CD8-positive, alpha-beta memory T cell (primary cell): ENCODE measurements around the gene RPE65. TPM values are rescaled to one million over a fixed set of nuclear protein-coding genes. Genes with fewer than 3 reads are reported as not detected.

Experiments used
- CTCF ChIA-PET: fragments of 350-600 bp; sonication (Branson Sonifier 250); formaldehyde crosslinking; loops from one replicate; lab custom pipeline; 2021; ENCODE audit warnings: antibody characterized with exemption; lab: Charles Lee
- POLR2A ChIA-PET: fragments of 350-600 bp; sonication (Branson Sonifier 250); formaldehyde crosslinking; loops from one replicate; lab custom pipeline; 2021; ENCODE audit warnings: antibody characterized with exemption; lab: Charles Lee
- DNase-seq, 5 donors: peaks; one replicate each; pipeline versions ENCODE4 v3.0.0 to v3.0.0-alpha.2; 2020 to 2022; ENCODE audit warnings: mixed read lengths in 1 of 5
- H3K27ac ChIP-seq: one replicate; pipeline ENCODE4 v1.7.0; 2013; ENCODE audit warnings: low read depth, mild to moderate bottlenecking, low read length, moderate library complexity
- H3K27me3 ChIP-seq: 2 replicates; pipeline ENCODE4 v1.7.0; 2013; ENCODE audit warnings: low read length, mild to moderate bottlenecking; ENCODE audit not compliant: insufficient read depth, poor library complexity, severe bottlenecking
- H3K36me3 ChIP-seq: 2 replicates; pipeline ENCODE4 v1.7.0; 2013; ENCODE audit warnings: mild to moderate bottlenecking, low read length, moderate library complexity; ENCODE audit not compliant: insufficient read depth
- H3K4me1 ChIP-seq: 2 replicates; pipeline ENCODE4 v1.7.0; 2013; ENCODE audit warnings: mild to moderate bottlenecking, low read length, moderate library complexity; ENCODE audit not compliant: insufficient read depth
- H3K4me3 ChIP-seq: 2 replicates; pipeline ENCODE4 v1.7.0; 2013; ENCODE audit warnings: mild to moderate bottlenecking, low read length
- H3K9me3 ChIP-seq: 2 replicates; pipeline ENCODE4 v1.7.0; 2013; ENCODE audit warnings: mild to moderate bottlenecking, low read length
- H3K27ac Mint-ChIP-seq, 8 donors: one replicate each; pipeline ENCODE4 v1.8.0; 2020 to 2021; ENCODE audit warnings: mixed read lengths in 8 of 8, mild to moderate bottlenecking in 6 of 8, inconsistent platforms in 3 of 8, moderate library complexity in 3 of 8
- H3K27me3 Mint-ChIP-seq, 2 donors: one replicate each; pipeline ENCODE4 v1.8.0; 2020 to 2021; ENCODE audit warnings: mixed read lengths in 2 of 2, mild to moderate bottlenecking in 1 of 2, moderate library complexity in 1 of 2
- H3K36me3 Mint-ChIP-seq, 3 donors: one replicate each; pipeline ENCODE4 v1.8.0; 2020 to 2021; ENCODE audit warnings: mixed read lengths in 3 of 3, inconsistent platforms in 1 of 3, mild to moderate bottlenecking in 1 of 3
- H3K4me1 Mint-ChIP-seq, 3 donors: one replicate each; pipeline ENCODE4 v1.8.0; 2020 to 2021; ENCODE audit warnings: mixed read lengths in 3 of 3, inconsistent platforms in 1 of 3, mild to moderate bottlenecking in 1 of 3
- H3K4me3 Mint-ChIP-seq, 7 donors: one replicate each; pipeline ENCODE4 v1.8.0; 2020 to 2021; ENCODE audit warnings: mixed read lengths in 7 of 7, mild to moderate bottlenecking in 6 of 7, moderate library complexity in 4 of 7, inconsistent platforms in 2 of 7
- H3K9me3 Mint-ChIP-seq, 5 donors: one replicate each; pipeline ENCODE4 v1.8.0; 2020 to 2022; ENCODE audit warnings: mixed read lengths in 5 of 5, mild to moderate bottlenecking in 3 of 5, moderate library complexity in 2 of 5, inconsistent platforms in 1 of 5
- polyA plus RNA-seq: library from polyadenylated mRNA; unstranded; fragments of 300-500 nt; fragmentation: Illumina TruSeq; gene quantifications from one replicate; pipeline ENCODE4 v1.2.3, GENCODE V29; 2021
- total RNA-seq, 2 experiments: library from RNA; stranded (reverse); gene quantifications; one replicate each; pipeline ENCODE4 v1.2.3, GENCODE V29; 2021

Gene RPE65
- total and polyA plus RNA-seq, 3 experiments from 2014 or later: not detected

DNA sequence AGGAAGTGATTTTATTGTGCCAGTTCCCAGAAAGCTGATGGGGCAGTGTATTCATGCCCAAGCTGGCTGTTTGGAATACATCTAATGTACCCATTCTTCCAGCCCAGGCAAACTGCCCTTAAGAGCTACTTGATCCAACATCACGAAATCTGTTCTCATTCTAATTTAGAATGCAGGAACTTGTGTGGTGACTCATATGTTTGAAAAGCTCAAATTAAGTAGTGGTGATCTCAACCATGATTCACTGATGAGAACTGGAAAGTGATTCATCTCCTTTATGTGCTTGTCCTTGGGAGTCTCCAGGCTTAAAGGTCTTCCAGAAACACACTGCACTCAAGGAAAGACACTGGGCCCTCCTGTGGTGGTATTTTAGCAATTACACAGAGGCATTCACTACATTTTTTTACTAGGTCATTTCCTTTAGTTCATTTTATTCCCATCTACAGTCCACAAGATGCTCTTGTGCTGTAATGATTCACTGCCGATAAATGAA is 65.4 kb downstream of the RPE65 start:
- Mint-ChIP-seq H3K9me3 (peaks cover 0 to 3% (median 2%) of the 10 kb centered on the region in 5 donors), H3K36me3 (no peaks in the 10 kb centered on the region), H3K4me3 (peak overlapping the region in 1 of 7 donors; percentile 9), H3K27ac (no peak overlapping the region), H3K27me3 (peaks cover 0 to 3% of the 10 kb centered on the region in 2 donors), H3K4me1 (no peaks in the 10 kb centered on the region)
- no peaks in the 10 kb centered on the region for H3K27me3 ChIP-seq
- no peaks in the 10 kb centered on the region for H3K36me3 ChIP-seq
- no peak for DNase-seq
- H3K4me1 ChIP-seq: no peaks in the 10 kb centered on the region
- H3K4me3 ChIP-seq: no peak overlapping the region
- ChIA-PET CTCF (no interaction called here), POLR2A (no interaction called here)
- no peaks in the 10 kb centered on the region for H3K9me3 ChIP-seq
- H3K27ac ChIP-seq: no peak overlapping the region

DNA sequence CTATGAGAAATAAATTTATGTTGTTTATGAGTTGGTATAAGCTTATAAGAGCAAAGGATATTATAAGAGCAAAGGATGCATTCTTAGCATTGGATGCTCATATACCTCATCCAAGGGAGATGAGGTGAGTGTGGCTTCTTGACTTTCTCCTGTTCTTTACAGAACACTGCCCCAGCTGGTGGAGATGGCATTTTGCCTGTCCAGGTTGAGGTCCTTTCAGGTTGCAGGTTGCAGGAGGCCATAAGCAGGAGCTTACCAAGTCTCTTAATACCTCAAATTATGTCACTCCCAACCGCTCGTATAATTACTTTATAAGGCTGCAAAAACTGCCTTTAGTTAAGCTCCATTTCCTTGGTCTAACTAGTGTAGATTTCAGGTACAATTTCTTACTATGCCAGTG is 66.7 kb downstream of the RPE65 start:
- Mint-ChIP-seq H3K27ac (no peak overlapping the region), H3K27me3 (peaks cover 0 to 3% of the 10 kb centered on the region in 2 donors), H3K4me1 (no peaks in the 10 kb centered on the region), H3K4me3 (no peak overlapping the region), H3K36me3 (no peaks in the 10 kb centered on the region), H3K9me3 (peaks cover 0 to 3% (median 2%) of the 10 kb centered on the region in 5 donors)
- H3K9me3 ChIP-seq: no peaks in the 10 kb centered on the region
- no peaks in the 10 kb centered on the region for H3K27me3 ChIP-seq
- POLR2A ChIA-PET: no interaction called here
- H3K36me3 ChIP-seq: no peaks in the 10 kb centered on the region
- DNase-seq: no peak
- no peak overlapping the region for H3K4me3 ChIP-seq
- CTCF ChIA-PET: interaction anchor here (0.7 kb wide), 1 partner anchor 23 kb away, joined by 3 read pairs; no protein-coding TSS in a partner anchor
- no peak overlapping the region for H3K27ac ChIP-seq
- H3K4me1 ChIP-seq: no peaks in the 10 kb centered on the region

DNA sequence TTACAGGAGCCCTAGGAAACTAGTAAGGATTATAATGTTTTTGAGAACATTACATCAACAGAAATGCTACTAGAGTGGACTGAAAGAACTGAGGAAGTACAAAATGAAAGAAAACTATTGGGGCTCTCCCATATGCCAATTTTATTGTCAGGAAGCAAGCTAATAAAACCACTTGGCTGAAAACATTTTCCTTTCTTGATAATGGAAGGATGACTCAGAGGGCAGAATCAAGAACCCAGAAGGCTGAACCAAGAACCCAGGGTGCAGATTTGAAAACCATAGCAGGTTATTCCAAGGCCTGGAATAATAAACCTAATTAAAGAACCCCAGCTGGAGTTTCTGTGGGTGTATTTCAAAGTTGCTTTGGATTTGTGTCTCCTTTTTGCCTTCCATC is 70.7 kb downstream of the RPE65 start:
- H3K9me3 ChIP-seq: no peaks in the 10 kb centered on the region
- POLR2A ChIA-PET: no interaction called here
- no peaks in the 10 kb centered on the region for H3K4me1 ChIP-seq
- Mint-ChIP-seq H3K4me1 (no peaks in the 10 kb centered on the region), H3K4me3 (no peak overlapping the region), H3K27me3 (peaks cover 0 to 4% of the 10 kb centered on the region in 2 donors), H3K36me3 (no peaks in the 10 kb centered on the region), H3K9me3 (peaks cover 0 to 3% (median 0%) of the 10 kb centered on the region in 5 donors), H3K27ac (no peak overlapping the region)
- DNase-seq: no peak
- no peak overlapping the region for H3K4me3 ChIP-seq
- no peak overlapping the region for H3K27ac ChIP-seq
- CTCF ChIA-PET: no interaction called here
- no peaks in the 10 kb centered on the region for H3K36me3 ChIP-seq
- no peaks in the 10 kb centered on the region for H3K27me3 ChIP-seq

Other genes with a start within 250 kb of the RPE65 start
- gene WLS, start 217.4 kb downstream of the RPE65 start, total RNA-seq: not detected
- not detected for gene WLS, start 217.4 kb downstream of the RPE65 start, polyA plus RNA-seq
- gene DEPDC1, start 47.1 kb upstream of the RPE65 start, total RNA-seq: 10 to 100 TPM; 11.4 to 11.7 TPM
- gene DEPDC1, start 47.1 kb upstream of the RPE65 start, polyA plus RNA-seq: 0.31 TPM